ENCODE measurements around the gene JARID2.

GRCh38 chr6:15513801-15514711 is 268.2 kb downstream of the JARID2 start:
- no peak for TF ChIP-seq POLR2A (IDR thresholded peaks at IDR 0.05)
- no peak for TF ChIP-seq CTCF (IDR thresholded peaks at IDR 0.05)

Data from sigmoid colon (tissue), 3 donors.